Mucosa of rectum (tissue), 2 donors: ENCODE results near the gene COPS8.

ENCODE experiments used
- H3K27ac ChIP-seq, 2 donors: one replicate each; pipeline ENCODE4 v1.7.0; 2013; ENCODE audit warnings: inconsistent platforms in 2 of 2, low read depth in 2 of 2, low read length in 2 of 2
- H3K27me3 ChIP-seq, 2 donors: one replicate each; pipeline ENCODE4 v1.7.0; 2013; ENCODE audit warnings: low read length in 2 of 2; ENCODE audit not compliant: control insufficient read depth in 2 of 2, insufficient read depth in 2 of 2
- H3K36me3 ChIP-seq, 2 donors: one replicate each; pipeline ENCODE4 v1.7.0; 2013; ENCODE audit warnings: low read length in 2 of 2; ENCODE audit not compliant: control insufficient read depth in 2 of 2, insufficient read depth in 2 of 2
- H3K4me1 ChIP-seq, 2 donors: one replicate each; pipeline ENCODE4 v1.7.0; 2013; ENCODE audit warnings: low read length in 2 of 2, mild to moderate bottlenecking in 1 of 2; ENCODE audit not compliant: control insufficient read depth in 2 of 2, insufficient read depth in 2 of 2
- H3K4me3 ChIP-seq, 2 donors: one replicate each; pipeline ENCODE4 v1.7.0; 2013; ENCODE audit warnings: low read length in 2 of 2
- H3K9ac ChIP-seq, 2 donors: one replicate each; pipeline ENCODE4 v1.7.0; 2013; ENCODE audit warnings: low read length in 2 of 2, low read depth in 1 of 2, mild to moderate bottlenecking in 1 of 2
- H3K9me3 ChIP-seq, 2 donors: one replicate each; pipeline ENCODE4 v1.7.0; 2013; ENCODE audit warnings: low read length in 2 of 2; ENCODE audit not compliant: control insufficient read depth in 2 of 2
- donor health status: healthy.
- donor health status: Normal muscosa, but diverticular disease.

COPS8 gene

DNA sequence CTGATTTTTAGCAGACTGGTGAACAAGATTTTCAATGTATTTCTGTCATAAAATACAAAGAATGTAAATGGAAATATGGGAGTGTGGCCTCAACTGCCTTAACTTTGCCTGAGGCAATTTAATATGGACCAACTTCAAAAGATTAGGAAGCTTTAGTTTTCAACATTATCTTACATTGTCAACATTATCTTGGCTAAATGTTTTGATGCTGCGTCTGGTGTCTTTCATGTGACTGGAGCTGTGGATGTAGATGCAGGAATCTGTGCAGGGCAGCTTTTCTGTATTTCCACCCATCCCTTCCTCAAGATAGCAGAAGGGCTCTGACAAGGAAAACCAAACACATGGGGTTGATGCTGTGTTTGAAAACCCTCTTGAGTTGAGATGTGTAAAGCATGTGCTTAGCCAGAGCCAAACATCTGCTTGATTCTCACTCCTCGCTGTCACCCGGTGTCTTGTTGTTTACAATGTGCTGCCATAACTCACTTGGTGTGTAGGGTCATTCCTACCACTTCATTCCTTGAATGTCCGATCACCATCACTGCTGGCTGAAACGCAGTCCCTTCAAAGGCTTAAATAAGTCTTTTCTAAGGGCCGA lies 33.0 kb downstream of the COPS8 start:
- no peak overlapping the region for H3K9ac ChIP-seq

GRCh38 chr2:237120916-237121315 lies 35.2 kb downstream of the COPS8 start:
- Histone ChIP-seq H3K27ac (no peak overlapping the region), H3K9me3 (no peaks in the 10 kb centered on the region), H3K27me3 (no peaks in the 10 kb centered on the region), H3K4me1 (no peaks in the 10 kb centered on the region), H3K36me3 (no peaks in the 10 kb centered on the region), H3K4me3 (no peak overlapping the region), H3K9ac (no peak overlapping the region)

More for the DNA sequence above, 33.0 kb downstream of the COPS8 start:
- no peaks in the 10 kb centered on the region for H3K36me3 ChIP-seq
- no peak overlapping the region for H3K4me3 ChIP-seq
- H3K27ac ChIP-seq: no peak overlapping the region
- no peaks in the 10 kb centered on the region for H3K4me1 ChIP-seq
- no peaks in the 10 kb centered on the region for H3K27me3 ChIP-seq
- H3K9me3 ChIP-seq: no peaks in the 10 kb centered on the region

DNA sequence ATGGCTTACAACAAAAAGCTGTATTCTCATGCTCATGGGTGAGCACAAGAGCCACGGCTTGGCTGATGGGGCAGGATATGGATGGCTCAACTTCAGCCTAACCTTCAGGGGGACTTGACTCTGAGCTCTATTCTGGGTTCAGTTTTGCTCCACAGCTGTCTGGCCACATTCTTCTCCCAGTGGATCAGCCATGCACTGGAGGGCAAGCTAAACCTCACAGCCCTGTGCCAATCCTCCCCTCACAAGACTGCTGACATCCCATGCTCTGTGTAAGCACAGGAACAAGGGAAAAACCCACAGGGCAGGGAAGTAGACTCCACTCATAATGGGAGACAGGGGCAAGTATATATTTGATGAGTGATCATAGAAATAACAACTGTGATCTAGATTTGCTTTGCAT lies 35.6 kb downstream of the COPS8 start:
- Histone ChIP-seq H3K27ac (no peak overlapping the region), H3K9me3 (no peaks in the 10 kb centered on the region), H3K4me1 (no peaks in the 10 kb centered on the region), H3K27me3 (no peaks in the 10 kb centered on the region), H3K9ac (no peak overlapping the region), H3K36me3 (no peaks in the 10 kb centered on the region), H3K4me3 (no peak overlapping the region)

GRCh38 chr2:237122214-237122666 lies 36.6 kb downstream of the COPS8 start:
- H3K9me3 ChIP-seq: no peaks in the 10 kb centered on the region
- no peak overlapping the region for H3K9ac ChIP-seq
- H3K27me3 ChIP-seq: no peaks in the 10 kb centered on the region
- H3K4me3 ChIP-seq: no peak overlapping the region
- H3K36me3 ChIP-seq: no peaks in the 10 kb centered on the region
- no peaks in the 10 kb centered on the region for H3K4me1 ChIP-seq
- H3K27ac ChIP-seq: no peak overlapping the region

GRCh38 chr2:237124820-237125219 lies 39.1 kb downstream of the COPS8 start:
- Histone ChIP-seq H3K9me3 (no peaks in the 10 kb centered on the region), H3K9ac (no peak overlapping the region), H3K4me1 (peaks cover 0 to 8% of the 10 kb centered on the region in 2 donors), H3K4me3 (no peak overlapping the region), H3K36me3 (no peaks in the 10 kb centered on the region), H3K27ac (no peak overlapping the region), H3K27me3 (no peaks in the 10 kb centered on the region)

- Histone ChIP-seq H3K4me3 (no peak overlapping the region), H3K9me3 (no peaks in the 10 kb centered on the region), H3K36me3 (no peaks in the 10 kb centered on the region), H3K9ac (no peak overlapping the region), H3K4me1 (peaks cover 0 to 8% of the 10 kb centered on the region in 2 donors), H3K27me3 (no peaks in the 10 kb centered on the region), H3K27ac (no peak overlapping the region)
Observed at GRCh38 chr2:237125967-237126366, 40.3 kb downstream of the COPS8 start.

DNA sequence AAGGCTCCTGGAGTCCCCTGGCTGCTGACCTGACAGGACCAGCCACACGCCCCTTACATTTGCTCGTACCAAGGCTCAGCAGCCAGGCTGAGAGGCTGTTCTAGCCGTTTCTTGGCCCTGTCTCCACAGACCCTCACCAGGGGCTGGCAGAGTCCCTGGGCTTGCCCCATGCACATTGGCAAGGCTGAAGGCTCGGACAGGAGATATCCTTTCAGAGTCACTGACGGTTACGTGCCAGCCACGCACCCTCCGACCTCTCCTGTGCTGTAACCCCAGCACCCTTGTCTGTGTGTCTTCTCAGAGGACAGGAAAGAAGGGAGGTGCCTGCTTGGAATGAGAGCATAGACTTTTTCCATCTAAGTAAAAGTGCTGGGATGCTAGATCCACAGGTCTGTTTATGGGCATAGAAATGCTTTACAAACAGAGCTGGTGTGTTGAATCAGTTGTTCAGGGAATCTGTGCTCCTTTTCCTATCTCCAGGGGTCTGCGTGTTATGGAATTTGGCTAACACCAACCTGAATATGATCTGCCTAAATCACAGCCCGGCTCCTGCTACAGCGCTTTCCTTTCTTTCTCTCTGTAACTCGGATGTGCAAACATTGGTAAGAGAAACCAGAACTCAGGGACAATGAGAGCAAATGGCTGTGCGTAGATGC lies 41.0 kb downstream of the COPS8 start:
- no peak overlapping the region for H3K9ac ChIP-seq
- H3K4me3 ChIP-seq: no peak overlapping the region

GRCh38 chr2:237128026-237128703 lies 42.5 kb downstream of the COPS8 start:
- H3K27me3 ChIP-seq: no peaks in the 10 kb centered on the region
- no peak overlapping the region for H3K9ac ChIP-seq
- peak overlapping the region in 1 of 2 donors; percentile 29 for H3K27ac ChIP-seq
- H3K36me3 ChIP-seq: no peaks in the 10 kb centered on the region
- H3K4me1 ChIP-seq: peaks cover 0 to 8% of the 10 kb centered on the region in 2 donors
- no peak overlapping the region for H3K4me3 ChIP-seq
- no peaks in the 10 kb centered on the region for H3K9me3 ChIP-seq

More for the DNA sequence above, 41.0 kb downstream of the COPS8 start:
- peaks cover 0 to 8% of the 10 kb centered on the region in 2 donors for H3K4me1 ChIP-seq
- H3K9me3 ChIP-seq: no peaks in the 10 kb centered on the region
- no peaks in the 10 kb centered on the region for H3K27me3 ChIP-seq
- peak overlapping the region in 1 of 2 donors; percentile 5 for H3K27ac ChIP-seq
- H3K36me3 ChIP-seq: no peaks in the 10 kb centered on the region

- H3K27ac ChIP-seq: no peak overlapping the region
- H3K9me3 ChIP-seq: no peaks in the 10 kb centered on the region
- no peak overlapping the region for H3K9ac ChIP-seq
- peaks cover 0 to 8% of the 10 kb centered on the region in 2 donors for H3K4me1 ChIP-seq
- H3K36me3 ChIP-seq: no peaks in the 10 kb centered on the region
- no peak overlapping the region for H3K4me3 ChIP-seq
- H3K27me3 ChIP-seq: no peaks in the 10 kb centered on the region
Observed at GRCh38 chr2:237128845-237129592, 43.3 kb downstream of the COPS8 start.
